ENCODE measurements around the gene PROM1. TPM values are rescaled to one million over a fixed set of nuclear protein-coding genes. Genes with fewer than 3 reads are reported as not detected.

PROM1 gene
- total and polyA plus RNA-seq, 2 donors (not counting 1 experiment from before 2014, with no cell fraction given), result 0.10 to 0.17 TPM

DNA sequence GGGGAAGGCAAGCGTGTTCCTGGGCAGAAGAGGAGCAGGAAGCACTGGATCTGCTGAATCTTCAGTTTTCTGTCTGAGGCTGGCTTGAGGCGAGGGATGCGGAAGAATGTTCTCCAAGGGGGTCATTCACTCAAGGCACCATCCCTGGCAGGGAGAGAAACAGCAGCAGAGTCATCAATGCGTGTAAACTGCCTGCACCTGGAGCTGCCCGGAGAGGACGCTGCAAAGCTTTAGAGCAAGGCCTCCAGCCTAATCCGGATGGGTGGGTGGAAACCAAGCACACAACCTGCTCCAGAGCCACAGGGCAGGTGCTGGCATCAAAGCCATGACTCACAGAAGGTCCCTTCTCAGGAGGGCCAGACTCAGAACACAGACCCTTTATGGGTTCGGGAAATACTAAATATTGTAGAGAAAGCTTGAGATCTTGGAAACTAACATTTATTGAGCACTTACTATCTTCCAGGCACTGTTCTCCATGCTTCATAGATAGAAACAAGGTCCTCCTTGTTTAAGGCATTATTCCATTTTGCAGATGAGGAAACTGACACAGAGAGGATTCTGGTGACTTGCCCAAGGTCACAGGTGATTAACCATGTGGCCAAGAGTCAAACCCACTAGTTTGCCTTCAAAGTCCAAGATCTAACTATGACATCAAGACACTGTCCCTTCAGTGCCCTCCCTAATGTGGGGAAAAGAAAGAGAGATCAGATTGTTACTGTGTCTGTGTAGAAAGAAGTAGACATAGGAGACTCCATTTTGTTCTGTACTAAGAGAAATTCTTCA is 7.7 kb downstream of the PROM1 start:
- H3K27ac ChIP-seq (ENCODE audit: insufficient read depth, low read length), result no peak overlapping the region
- no peak overlapping the region for H3K4me3 ChIP-seq (replicated peaks in 1 of 4; ENCODE audit: control extremely low read depth in 1 of 4, insufficient read depth in 1 of 4, low read depth in 3 of 4, low read length in 4 of 4)
- H3K4me1 ChIP-seq (ENCODE audit: control insufficient read depth, extremely low read depth, insufficient read depth, low read length), result no peaks in the 10 kb centered on the region
- no peaks in the 10 kb centered on the region for H3K79me2 ChIP-seq (ENCODE audit: control insufficient read depth, insufficient read depth, low read length)
- no peaks in the 10 kb centered on the region for H4K20me1 ChIP-seq (ENCODE audit: control insufficient read depth, extremely low read depth, insufficient read depth, low read length)
- no peaks in the 10 kb centered on the region for H3K9me3 ChIP-seq (ENCODE audit: control insufficient read depth, insufficient read depth, low read depth, low read length)
- no peak for DNase-seq (ENCODE audit: low read depth in 2 of 2)
- H3K36me3 ChIP-seq (ENCODE audit: control insufficient read depth, insufficient read depth, low read length), result no peaks in the 10 kb centered on the region
- no peak overlapping the region for H2AFZ ChIP-seq (ENCODE audit: low read length)
- H3K4me2 ChIP-seq (ENCODE audit: extremely low read depth, insufficient read depth, low read length), result no peak overlapping the region
- TF ChIP-seq, protein P1, sequence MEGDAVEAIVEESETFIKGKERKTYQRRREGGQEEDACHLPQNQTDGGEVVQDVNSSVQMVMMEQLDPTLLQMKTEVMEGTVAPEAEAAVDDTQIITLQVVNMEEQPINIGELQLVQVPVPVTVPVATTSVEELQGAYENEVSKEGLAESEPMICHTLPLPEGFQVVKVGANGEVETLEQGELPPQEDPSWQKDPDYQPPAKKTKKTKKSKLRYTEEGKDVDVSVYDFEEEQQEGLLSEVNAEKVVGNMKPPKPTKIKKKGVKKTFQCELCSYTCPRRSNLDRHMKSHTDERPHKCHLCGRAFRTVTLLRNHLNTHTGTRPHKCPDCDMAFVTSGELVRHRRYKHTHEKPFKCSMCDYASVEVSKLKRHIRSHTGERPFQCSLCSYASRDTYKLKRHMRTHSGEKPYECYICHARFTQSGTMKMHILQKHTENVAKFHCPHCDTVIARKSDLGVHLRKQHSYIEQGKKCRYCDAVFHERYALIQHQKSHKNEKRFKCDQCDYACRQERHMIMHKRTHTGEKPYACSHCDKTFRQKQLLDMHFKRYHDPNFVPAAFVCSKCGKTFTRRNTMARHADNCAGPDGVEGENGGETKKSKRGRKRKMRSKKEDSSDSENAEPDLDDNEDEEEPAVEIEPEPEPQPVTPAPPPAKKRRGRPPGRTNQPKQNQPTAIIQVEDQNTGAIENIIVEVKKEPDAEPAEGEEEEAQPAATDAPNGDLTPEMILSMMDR (conservative IDR thresholded peaks at IDR 0.05 in 1 of 2, IDR thresholded peaks at IDR 0.05 in 1 of 2; ENCODE audit: low read depth in 1 of 2, low read length in 2 of 2), result no peak
- no peak for TF ChIP-seq EZH2 (IDR thresholded peaks at IDR 0.05; ENCODE audit: low read length, missing control alignments)
- H3K27me3 ChIP-seq (ENCODE audit: control insufficient read depth, insufficient read depth, low read length), result peaks cover 3% of the 10 kb centered on the region
- no peak overlapping the region for H3K9ac ChIP-seq (ENCODE audit: insufficient read depth, low read length)

DNA sequence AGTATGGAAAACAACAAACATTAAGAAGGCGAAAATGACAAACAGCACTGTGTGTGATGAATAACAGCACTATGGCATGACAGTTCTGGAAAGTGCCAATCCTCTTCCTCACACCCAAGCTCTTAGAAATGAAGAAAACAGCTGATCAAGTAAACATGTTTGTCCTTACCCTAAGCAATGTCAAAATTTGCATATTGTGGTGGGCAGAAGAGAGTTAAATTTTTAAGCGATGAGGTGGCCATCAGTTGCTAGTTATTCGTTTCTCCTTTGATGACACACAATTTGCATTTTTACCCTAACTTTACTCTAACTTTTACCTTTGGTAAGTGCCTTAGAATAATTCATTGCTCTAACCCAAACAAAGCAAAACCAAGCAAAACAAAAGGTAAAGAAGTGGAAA is 8.8 kb downstream of the PROM1 start:
- H3K4me2 ChIP-seq (ENCODE audit: extremely low read depth, insufficient read depth, low read length), result no peak overlapping the region
- no peaks in the 10 kb centered on the region for H4K20me1 ChIP-seq (ENCODE audit: control insufficient read depth, extremely low read depth, insufficient read depth, low read length)
- H3K9me3 ChIP-seq (ENCODE audit: control insufficient read depth, insufficient read depth, low read depth, low read length), result no peaks in the 10 kb centered on the region
- no peak overlapping the region for H2AFZ ChIP-seq (ENCODE audit: low read length)
- no peaks in the 10 kb centered on the region for H3K79me2 ChIP-seq (ENCODE audit: control insufficient read depth, insufficient read depth, low read length)
- peaks cover 3% of the 10 kb centered on the region for H3K27me3 ChIP-seq (ENCODE audit: control insufficient read depth, insufficient read depth, low read length)
- no peak overlapping the region for H3K27ac ChIP-seq (ENCODE audit: insufficient read depth, low read length)
- no peak overlapping the region for H3K9ac ChIP-seq (ENCODE audit: insufficient read depth, low read length)
- H3K4me1 ChIP-seq (ENCODE audit: control insufficient read depth, extremely low read depth, insufficient read depth, low read length), result no peaks in the 10 kb centered on the region
- no peak for TF ChIP-seq EZH2 (IDR thresholded peaks at IDR 0.05; ENCODE audit: low read length, missing control alignments)
- TF ChIP-seq, protein P1 (conservative IDR thresholded peaks at IDR 0.05 in 1 of 2, IDR thresholded peaks at IDR 0.05 in 1 of 2; ENCODE audit: low read depth in 1 of 2, low read length in 2 of 2), result no peak
- no peaks in the 10 kb centered on the region for H3K36me3 ChIP-seq (ENCODE audit: control insufficient read depth, insufficient read depth, low read length)
- H3K4me3 ChIP-seq (replicated peaks in 1 of 4; ENCODE audit: control extremely low read depth in 1 of 4, insufficient read depth in 1 of 4, low read depth in 3 of 4, low read length in 4 of 4), result no peak overlapping the region
- peak in 1 of 2 donors; percentile 30 for DNase-seq (ENCODE audit: low read depth in 2 of 2)

DNA sequence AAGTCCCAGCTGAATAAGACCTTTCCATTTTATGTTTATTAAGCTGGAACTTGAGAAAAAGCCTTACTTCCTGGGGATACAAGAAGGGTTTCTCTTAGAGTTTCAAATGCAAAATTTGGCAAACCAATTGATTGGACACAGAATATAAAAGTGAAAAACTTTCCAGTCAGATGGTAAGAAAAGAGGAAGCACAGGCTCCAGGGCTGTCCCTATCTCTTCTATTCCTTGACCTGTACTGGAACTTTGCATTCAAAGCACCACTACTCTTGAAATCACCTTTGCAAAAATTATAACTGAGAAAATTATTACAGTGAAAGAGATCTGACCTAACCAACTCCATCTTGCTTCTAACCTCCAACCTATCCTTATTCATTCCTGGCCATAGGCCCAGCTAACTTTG is 11.7 kb downstream of the PROM1 start:
- Histone ChIP-seq H3K36me3 (ENCODE audit: control insufficient read depth, insufficient read depth, low read length) (no peaks in the 10 kb centered on the region), H4K20me1 (ENCODE audit: control insufficient read depth, extremely low read depth, insufficient read depth, low read length) (no peaks in the 10 kb centered on the region), H3K27me3 (ENCODE audit: control insufficient read depth, insufficient read depth, low read length) (peaks cover 3% of the 10 kb centered on the region), H3K79me2 (ENCODE audit: control insufficient read depth, insufficient read depth, low read length) (no peaks in the 10 kb centered on the region), H3K4me1 (ENCODE audit: control insufficient read depth, extremely low read depth, insufficient read depth, low read length) (no peaks in the 10 kb centered on the region), H2AFZ (ENCODE audit: low read length) (no peak overlapping the region), H3K9me3 (ENCODE audit: control insufficient read depth, insufficient read depth, low read depth, low read length) (no peaks in the 10 kb centered on the region), H3K27ac (ENCODE audit: insufficient read depth, low read length) (no peak overlapping the region), H3K4me2 (ENCODE audit: extremely low read depth, insufficient read depth, low read length) (no peak overlapping the region), H3K9ac (ENCODE audit: insufficient read depth, low read length) (no peak overlapping the region), H3K4me3 (replicated peaks in 1 of 4; ENCODE audit: control extremely low read depth in 1 of 4, insufficient read depth in 1 of 4, low read depth in 3 of 4, low read length in 4 of 4) (no peak overlapping the region)
- no peak for DNase-seq (ENCODE audit: low read depth in 2 of 2)
- TF ChIP-seq EZH2 (IDR thresholded peaks at IDR 0.05; ENCODE audit: low read length, missing control alignments), result no peak

Measured in fibroblast of lung (primary cell).